MG63 (cell line): ENCODE data around the gene PDE3A. TPM values are rescaled to one million over a fixed set of nuclear protein-coding genes. Genes with fewer than 3 reads are reported as not detected.

Experiments
- DNase-seq: peaks from one replicate; pipeline ENCODE4 v3.0.0-alpha.2; 2020
- H3K27me3 ChIP-seq: fragments of 250-450 bp; sonication (Bioruptor Pico); 2 replicates; pipeline ENCODE4 v1.5.1; 2020; ENCODE audit warnings: mild to moderate bottlenecking, moderate library complexity
- H3K36me3 ChIP-seq: fragments of 250-450 bp; sonication (Bioruptor Pico); 2 replicates; pipeline ENCODE4 v1.5.1; 2020; ENCODE audit warnings: mild to moderate bottlenecking, moderate library complexity
- H3K4me3 ChIP-seq: fragments of 250-450 bp; sonication (Bioruptor Pico); 2 replicates; pipeline ENCODE4 v1.5.1; 2020; ENCODE audit warnings: mild to moderate bottlenecking, moderate library complexity
- H3K9me3 ChIP-seq: fragments of 250-450 bp; sonication (Bioruptor Pico); 2 replicates; pipeline ENCODE4 v1.5.1; 2020; ENCODE audit warnings: mild to moderate bottlenecking, moderate library complexity
- total RNA-seq: library from RNA; depleted of rRNA; stranded (reverse); fragments of >200 nt; shearing (Covaris generic); gene quantifications from 2 replicates; pipeline ENCODE4 v1.2.3, GENCODE V29; 2014; ENCODE audit warnings: low replicate concordance

Gene PDE3A
- total RNA-seq, 1 experiment from 2014 or later = 0.03 TPM

DNA sequence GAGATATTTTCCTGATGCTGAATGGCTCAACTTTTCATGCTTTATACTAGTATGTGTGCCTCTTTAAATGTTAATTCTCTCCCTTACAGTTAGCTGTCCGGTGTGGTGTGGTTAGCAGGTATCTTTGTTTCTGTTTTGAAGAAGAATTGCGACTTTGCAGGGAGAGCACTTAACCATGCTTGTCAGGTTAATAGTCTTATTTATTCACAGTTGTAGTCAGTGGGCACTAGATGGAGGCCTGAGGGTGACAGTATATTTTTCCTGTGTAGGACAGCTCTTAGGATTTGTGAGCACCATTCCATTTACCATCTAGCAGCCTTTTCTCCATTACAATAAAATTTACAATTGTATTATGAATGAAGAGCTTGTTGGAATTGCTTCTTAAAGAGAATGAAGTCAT is 34.9 kb downstream of the PDE3A start:
- Histone ChIP-seq H3K36me3 (no peaks in the 10 kb centered on the region), H3K27me3 (no peaks in the 10 kb centered on the region), H3K9me3 (no peaks in the 10 kb centered on the region), H3K4me3 (no peak overlapping the region)
- DNase-seq = no peak

DNA sequence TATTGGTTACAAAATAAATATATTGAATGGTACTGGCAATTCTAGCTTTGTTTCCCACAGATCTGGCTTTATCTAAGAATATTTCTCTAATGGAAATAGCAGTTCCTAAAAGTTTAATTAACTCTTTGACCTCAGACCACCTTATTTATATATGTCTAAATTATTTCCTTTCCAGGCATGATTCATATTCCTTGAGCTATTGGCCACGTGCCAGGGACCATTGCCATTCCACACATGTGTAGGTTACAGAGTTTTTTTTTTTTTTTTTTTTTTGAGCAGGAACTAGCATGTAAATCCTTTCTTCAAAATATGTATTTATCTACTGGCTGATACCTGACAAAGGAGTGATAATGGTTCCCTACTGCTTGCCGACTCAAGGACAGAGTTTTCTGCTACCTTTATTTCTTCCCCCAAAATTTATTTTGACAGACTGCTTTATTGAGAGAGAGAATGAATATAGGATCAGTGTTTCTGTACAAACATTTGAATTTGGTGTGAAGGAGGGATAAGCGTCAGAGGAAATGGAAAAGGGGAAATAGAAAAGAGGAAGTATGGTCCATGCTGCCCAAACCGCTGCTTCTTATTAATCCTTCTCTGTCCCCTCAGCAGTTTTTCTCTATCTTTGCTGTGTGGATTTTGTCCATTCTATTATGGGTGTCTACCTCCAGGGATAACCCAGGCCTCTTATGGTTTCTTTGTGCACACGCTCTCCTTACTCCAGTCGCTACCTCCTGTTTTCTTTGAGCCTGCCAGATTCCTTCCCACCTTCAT is 36.4 kb downstream of the PDE3A start:
- no peak overlapping the region for H3K4me3 ChIP-seq
- H3K9me3 ChIP-seq = no peaks in the 10 kb centered on the region
- peak; percentile 57 for DNase-seq
- H3K27me3 ChIP-seq = no peaks in the 10 kb centered on the region
- H3K36me3 ChIP-seq = no peaks in the 10 kb centered on the region

DNA sequence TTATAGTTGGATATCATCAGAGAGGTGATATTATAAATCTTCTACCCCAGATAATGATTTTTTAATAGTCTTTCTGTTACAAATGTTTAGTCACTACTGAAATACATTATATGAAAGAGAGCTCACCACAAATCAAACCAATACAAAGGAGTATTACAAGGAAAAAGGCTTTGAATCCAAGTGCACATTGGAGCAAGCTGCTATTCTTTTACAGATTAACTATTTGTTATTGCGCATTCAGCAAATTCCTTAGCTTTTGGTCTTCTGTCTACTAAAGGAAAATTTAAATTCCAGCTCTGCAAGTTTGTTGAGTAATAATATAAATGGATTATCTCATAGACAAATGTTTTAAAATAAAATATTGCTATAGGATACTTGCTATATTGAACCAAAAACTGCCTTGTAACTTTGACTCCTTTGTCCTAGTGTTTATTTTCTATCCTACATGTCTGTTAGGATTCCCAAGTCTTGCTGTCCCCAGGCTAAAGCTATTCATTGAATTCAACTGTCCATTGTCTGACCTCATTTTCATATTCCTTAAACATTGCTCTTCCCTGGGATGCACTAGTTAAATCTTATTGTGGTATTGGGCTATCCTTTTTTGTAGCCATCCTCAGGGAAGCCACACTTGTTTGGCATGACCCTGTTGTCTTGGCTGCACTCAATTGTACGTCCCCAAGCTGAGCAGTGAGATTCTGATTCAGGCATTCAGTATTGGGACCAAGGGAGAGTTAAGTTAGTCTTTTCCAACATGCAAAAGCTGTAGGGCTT is 41.5 kb downstream of the PDE3A start:
- no peak for DNase-seq
- Histone ChIP-seq H3K36me3 (no peaks in the 10 kb centered on the region), H3K4me3 (no peak overlapping the region), H3K27me3 (no peaks in the 10 kb centered on the region), H3K9me3 (no peaks in the 10 kb centered on the region)

DNA sequence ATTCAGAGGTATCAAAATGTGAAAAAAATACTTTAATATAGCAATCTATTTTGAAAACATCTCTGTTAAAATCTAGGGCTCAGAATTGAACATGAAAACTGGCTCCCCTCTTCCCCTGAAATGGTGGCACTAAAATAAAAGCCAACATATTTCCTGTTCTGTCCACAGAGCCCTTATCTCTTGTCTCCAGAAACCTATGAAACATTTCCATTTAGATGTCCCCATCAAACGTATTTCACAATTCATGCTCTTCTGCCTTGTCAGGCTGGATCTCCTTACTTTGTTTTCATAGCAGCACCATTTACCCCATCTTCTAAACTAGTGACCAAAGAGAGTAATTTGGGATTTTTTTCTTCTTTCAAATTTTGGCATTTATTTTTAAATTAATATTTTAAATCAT is 42.4 kb downstream of the PDE3A start:
- Histone ChIP-seq H3K36me3 (no peaks in the 10 kb centered on the region), H3K27me3 (no peaks in the 10 kb centered on the region), H3K4me3 (no peak overlapping the region), H3K9me3 (no peaks in the 10 kb centered on the region)
- DNase-seq = no peak

DNA sequence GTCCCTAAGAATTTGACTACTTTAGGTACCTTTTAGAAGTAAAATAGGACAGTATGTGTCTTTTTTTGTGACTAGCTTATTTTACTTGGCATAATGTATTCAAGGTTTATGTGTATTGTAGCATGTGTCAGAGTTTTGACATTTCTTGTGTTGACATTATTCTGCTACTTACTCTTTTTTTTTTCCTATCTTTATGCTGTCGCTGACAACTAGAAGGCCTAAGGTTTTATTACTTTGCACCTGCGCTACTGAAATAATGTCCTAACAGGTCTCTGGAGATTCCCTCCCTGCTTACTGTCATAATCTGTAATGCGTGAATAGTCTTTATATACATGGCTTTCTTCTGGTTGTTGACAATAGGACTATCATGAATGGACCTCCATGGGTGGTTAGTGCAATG is 43.0 kb downstream of the PDE3A start:
- Histone ChIP-seq H3K9me3 (no peaks in the 10 kb centered on the region), H3K4me3 (no peak overlapping the region), H3K27me3 (no peaks in the 10 kb centered on the region), H3K36me3 (no peaks in the 10 kb centered on the region)
- no peak for DNase-seq

DNA sequence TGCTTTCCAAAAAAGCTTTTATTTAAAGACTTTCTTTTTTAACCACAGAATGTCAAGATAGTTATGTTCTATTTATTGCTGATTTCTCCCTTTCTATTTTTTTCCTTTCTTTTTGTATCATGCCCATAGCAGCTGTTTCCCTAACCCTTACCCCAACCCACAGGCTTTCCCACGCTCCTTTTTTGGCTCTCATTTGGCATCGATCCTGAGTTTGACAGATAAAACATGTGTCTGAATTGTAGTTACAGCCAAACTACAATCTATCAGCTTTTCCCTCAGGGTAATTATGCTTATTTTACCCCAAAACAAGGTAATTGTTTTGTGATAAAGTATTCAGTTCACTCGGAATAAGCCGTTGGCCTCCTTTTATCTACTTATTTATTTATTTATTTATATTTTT is 46.7 kb downstream of the PDE3A start:
- Histone ChIP-seq H3K4me3 (no peak overlapping the region), H3K27me3 (no peaks in the 10 kb centered on the region), H3K36me3 (no peaks in the 10 kb centered on the region), H3K9me3 (no peaks in the 10 kb centered on the region)
- DNase-seq = no peak

DNA sequence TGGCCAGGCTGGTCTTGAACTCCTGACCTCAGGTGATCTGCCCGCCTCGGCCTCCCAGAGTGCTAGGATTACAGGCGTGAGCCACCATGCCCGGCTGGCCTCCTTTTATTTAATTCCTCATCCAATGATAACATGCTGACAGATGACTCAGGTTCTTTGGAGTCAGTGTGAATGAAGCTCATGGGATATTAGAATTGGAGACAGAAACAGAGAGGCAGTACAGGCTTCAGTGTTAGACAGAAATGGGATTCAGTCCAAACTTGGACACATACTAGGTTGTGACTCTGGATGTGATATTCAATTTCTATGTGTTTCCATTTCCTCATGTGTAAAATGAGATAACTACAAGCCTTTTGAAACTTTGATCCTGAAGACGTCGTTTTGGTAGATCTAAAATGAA is 47.3 kb downstream of the PDE3A start:
- no peaks in the 10 kb centered on the region for H3K9me3 ChIP-seq
- no peaks in the 10 kb centered on the region for H3K36me3 ChIP-seq
- no peak for DNase-seq
- H3K4me3 ChIP-seq = no peak overlapping the region
- no peaks in the 10 kb centered on the region for H3K27me3 ChIP-seq

DNA sequence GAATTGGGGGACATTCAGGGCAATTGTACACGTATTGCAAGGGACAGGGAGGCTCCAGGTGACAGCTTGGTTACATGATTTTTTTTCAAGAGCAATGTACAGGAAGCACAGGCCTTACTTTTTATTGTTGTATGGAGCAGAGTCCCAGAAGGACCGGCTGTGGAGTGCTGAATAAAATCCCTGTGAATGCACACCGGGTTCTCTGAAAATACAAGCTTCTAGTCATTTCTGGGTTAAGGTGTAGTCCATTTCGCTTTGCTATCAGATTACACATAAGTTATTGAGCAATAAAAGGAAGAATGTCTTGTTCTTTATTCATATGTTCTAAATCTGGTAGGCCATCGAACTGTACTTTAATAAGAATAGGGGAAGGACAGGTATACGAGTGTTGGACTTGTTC is 52.2 kb downstream of the PDE3A start:
- H3K27me3 ChIP-seq = no peaks in the 10 kb centered on the region
- no peaks in the 10 kb centered on the region for H3K36me3 ChIP-seq
- DNase-seq = no peak
- no peaks in the 10 kb centered on the region for H3K9me3 ChIP-seq
- no peak overlapping the region for H3K4me3 ChIP-seq

DNA sequence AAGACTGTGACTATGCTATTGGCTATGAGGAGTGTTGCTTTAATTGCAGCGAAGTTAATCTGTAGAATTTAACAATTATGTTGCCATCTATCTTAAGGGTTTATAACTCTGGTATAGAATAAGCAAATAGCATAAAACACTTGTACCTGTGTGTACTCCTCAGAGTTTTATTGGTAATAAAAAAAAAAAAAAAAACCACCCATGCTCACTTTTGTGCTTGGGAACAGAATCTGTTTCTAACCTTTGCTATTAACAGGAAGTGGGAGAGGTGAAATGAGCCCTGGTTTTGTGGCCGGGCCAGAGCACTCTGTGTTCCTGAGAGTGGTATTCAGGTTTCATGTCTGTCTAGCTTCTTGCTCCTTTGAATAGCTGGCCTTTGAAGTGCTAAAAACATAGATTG is 53.1 kb downstream of the PDE3A start:
- Histone ChIP-seq H3K4me3 (no peak overlapping the region), H3K9me3 (no peaks in the 10 kb centered on the region), H3K27me3 (no peaks in the 10 kb centered on the region), H3K36me3 (no peaks in the 10 kb centered on the region)
- DNase-seq = no peak

DNA sequence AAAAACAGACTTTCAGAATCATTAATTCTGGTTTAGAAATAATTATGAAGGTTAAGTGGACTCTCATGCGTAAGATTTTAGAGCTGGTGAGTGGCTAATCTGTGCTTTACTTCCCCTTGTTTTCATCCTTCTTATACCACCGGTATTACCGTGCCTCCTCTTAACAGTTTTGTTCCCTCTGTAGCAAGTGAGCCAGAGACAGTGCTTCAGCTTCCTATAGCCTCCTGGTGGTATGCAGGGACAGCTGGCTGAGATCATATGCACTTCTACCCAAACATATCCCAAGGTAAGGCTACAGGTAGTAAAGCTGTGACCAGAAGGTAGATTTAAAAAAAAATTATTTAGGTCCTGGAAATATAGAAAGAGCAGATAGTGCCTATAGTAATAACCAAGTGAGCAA is 55.2 kb downstream of the PDE3A start:
- Histone ChIP-seq H3K9me3 (no peaks in the 10 kb centered on the region), H3K27me3 (no peaks in the 10 kb centered on the region), H3K36me3 (no peaks in the 10 kb centered on the region), H3K4me3 (no peak overlapping the region)
- DNase-seq = no peak

DNA sequence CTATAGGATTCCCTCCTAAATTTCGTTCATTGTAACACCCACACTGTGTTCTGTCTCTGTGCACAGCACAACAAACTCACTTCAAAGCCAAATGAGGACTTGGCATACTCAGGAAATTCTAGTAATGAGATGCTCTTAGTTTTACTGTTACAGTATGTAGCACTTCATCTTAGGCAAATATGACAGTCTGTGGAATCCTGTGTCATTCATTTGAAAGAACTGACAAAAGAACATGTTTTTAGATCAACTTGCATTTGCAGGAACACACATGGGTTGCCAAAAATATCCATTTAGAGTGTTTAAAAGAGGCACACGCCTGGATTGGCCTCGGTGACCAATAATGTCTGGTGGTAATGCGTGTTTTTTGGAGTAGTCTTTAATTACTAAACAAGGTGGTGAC is 56.5 kb downstream of the PDE3A start:
- Histone ChIP-seq H3K36me3 (no peaks in the 10 kb centered on the region), H3K27me3 (no peaks in the 10 kb centered on the region)
- DNase-seq = no peak

DNA sequence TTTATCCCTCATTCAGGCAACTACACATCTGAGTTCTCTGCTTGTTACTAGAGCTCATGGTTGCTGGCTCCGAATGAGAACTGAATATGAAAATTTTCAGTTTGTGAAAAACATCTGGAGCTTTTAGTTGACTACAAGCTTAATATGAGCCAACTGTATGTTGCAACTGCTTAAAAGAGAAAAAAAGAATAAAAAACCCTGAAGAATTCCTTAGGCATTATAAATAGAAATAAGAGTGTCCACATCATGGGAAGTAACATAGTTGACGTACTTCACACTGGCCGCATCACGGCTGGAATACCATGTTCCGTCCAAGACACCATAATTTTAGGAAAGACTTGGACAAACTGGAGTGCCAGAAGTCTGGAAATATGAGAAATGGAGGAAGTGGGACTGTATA is 57.9 kb downstream of the PDE3A start:
- no peak overlapping the region for H3K4me3 ChIP-seq
- H3K36me3 ChIP-seq = no peaks in the 10 kb centered on the region
- H3K9me3 ChIP-seq = no peaks in the 10 kb centered on the region
- DNase-seq = no peak
- no peaks in the 10 kb centered on the region for H3K27me3 ChIP-seq

More for the DNA sequence above, 56.5 kb downstream of the PDE3A start:
- Histone ChIP-seq H3K4me3 (no peak overlapping the region), H3K9me3 (no peaks in the 10 kb centered on the region)

DNA sequence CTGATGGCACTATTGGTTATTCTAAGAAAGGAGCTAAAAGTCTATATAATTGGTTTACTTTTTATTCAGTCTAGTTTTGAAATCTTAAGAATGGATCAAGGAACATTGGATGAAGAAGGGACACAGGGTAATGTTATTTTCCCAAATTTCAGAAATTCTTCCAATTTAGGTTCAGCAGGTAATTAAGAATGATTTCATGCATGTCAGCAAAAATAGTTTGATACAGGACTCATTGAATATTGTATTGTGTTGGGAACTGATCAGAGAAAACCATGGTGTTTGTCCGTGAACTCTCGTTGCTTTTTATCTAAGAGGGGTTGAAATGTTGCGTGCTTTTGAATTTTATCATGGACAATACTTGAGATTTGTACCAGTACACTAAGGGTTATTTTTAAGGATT is 58.6 kb downstream of the PDE3A start:
- DNase-seq = no peak
- Histone ChIP-seq H3K4me3 (no peak overlapping the region), H3K36me3 (no peaks in the 10 kb centered on the region), H3K9me3 (no peaks in the 10 kb centered on the region), H3K27me3 (no peaks in the 10 kb centered on the region)

DNA sequence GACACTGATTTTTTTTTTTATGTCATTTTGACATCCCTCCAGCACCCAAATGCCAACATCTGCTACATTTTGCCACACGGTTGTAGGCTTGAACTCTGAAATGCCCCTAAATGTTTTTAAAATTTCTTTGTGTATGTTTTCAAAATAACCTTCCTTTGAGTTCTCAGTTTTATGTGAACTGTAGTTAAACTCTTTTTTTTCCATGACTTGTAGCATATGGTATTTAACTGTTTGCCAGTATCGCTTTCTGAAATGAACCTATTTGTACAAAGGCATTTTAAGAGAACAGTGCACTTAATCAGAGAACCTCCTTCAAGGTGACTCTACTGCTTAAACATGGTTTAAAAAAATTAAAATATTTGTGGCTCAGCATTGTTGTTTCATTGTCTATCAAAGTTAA is 61.5 kb downstream of the PDE3A start:
- no peaks in the 10 kb centered on the region for H3K9me3 ChIP-seq
- no peak for DNase-seq
- H3K27me3 ChIP-seq = no peaks in the 10 kb centered on the region
- H3K36me3 ChIP-seq = no peaks in the 10 kb centered on the region
- no peak overlapping the region for H3K4me3 ChIP-seq

DNA sequence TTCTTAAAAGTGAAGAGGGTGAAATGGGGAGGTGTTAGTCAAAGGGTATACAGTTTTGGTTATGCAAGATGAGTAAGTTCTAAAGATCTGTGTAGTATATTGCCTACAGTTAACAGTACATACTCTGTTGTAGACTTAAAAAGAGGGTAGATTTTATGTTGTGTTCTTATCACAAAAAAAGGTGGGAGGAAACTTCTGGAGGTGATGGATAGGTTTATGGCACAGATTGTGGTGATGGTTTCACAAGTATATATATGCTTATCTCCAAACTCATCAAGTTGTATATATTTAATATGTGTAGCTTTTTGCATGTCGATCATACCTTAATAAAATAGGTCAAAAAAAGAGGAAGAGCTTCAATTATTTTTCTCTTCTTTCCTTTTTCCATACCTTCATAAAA is 64.0 kb downstream of the PDE3A start:
- Histone ChIP-seq H3K4me3 (no peak overlapping the region), H3K9me3 (no peaks in the 10 kb centered on the region)

DNA sequence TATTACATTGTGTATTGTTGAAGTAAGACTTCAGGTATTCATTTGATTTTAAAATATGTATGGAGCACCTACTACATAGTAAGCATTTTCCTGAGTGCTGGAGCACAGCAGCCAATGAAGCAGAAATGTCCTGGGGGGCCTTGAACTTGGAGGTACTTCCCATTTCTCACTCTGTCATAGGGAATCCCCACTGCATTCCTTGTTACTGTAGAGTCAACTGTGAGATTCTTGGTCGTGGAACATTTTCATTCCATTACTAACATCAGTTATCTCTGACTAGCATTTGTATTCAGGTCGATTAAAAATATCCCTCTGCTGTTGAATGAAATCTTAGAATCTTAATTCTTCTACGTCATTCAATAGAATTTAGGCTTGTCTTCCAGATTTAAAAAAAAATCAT is 66.7 kb downstream of the PDE3A start:
- no peaks in the 10 kb centered on the region for H3K27me3 ChIP-seq
- H3K36me3 ChIP-seq = no peaks in the 10 kb centered on the region
- DNase-seq = no peak
- no peaks in the 10 kb centered on the region for H3K9me3 ChIP-seq
- H3K4me3 ChIP-seq = no peak overlapping the region

More for the DNA sequence above, 64.0 kb downstream of the PDE3A start:
- Histone ChIP-seq H3K27me3 (no peaks in the 10 kb centered on the region), H3K36me3 (no peaks in the 10 kb centered on the region)
- no peak for DNase-seq

DNA sequence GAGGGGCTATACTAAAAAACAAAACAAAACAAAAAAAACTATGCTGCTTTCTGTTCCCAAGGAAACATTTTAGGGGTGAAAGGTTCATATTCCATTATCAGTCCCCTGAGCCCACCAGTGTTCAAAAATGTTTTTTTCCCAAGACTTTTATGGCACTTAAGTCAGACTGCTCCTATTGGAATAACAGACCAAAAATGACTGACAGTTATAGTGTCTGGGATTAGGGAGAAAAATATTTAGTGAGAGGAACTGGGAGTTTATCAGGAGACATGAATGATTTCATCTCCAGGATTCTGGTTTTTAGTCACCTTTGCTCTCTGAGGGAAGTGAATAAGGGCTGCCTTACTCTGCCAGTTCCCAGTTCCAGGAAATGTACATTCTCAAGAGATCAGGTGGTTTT is 68.0 kb downstream of the PDE3A start:
- no peaks in the 10 kb centered on the region for H3K27me3 ChIP-seq
- no peak overlapping the region for H3K4me3 ChIP-seq
- no peaks in the 10 kb centered on the region for H3K36me3 ChIP-seq
- DNase-seq = no peak
- H3K9me3 ChIP-seq = no peaks in the 10 kb centered on the region

DNA sequence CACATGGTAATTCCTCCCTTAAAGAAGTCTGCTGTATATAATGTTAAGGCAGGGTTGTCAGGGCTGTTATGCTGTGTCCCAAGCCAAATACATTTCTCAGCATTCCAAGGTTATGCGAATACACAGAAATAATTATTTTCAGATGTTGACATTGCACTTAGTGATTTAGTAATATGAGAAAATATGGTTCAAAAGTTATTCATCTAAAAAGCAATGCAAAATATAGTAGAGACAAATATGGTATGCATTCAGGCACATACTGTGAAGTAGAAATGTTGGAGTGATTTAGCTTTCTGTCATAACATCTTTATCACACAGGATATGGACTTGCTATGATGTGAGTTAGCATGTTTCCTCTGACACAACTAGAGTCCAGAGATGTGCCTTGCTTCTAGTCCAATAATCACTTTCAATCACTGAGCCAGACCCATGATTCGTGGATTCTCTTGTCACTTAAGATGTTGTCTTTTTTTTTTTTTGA is 70.0 kb downstream of the PDE3A start:
- Histone ChIP-seq H3K27me3 (no peaks in the 10 kb centered on the region), H3K4me3 (no peak overlapping the region), H3K9me3 (no peaks in the 10 kb centered on the region), H3K36me3 (no peaks in the 10 kb centered on the region)
- DNase-seq = no peak
